Stomach (tissue), 4 donors: Measurements from ENCODE around the gene SNX32.

Source experiments
- CTCF ChIP-seq, 7 experiments: fragments of 450-650 bp in 4 of 7; fragments of 200-600 bp in 3 of 7; sonication (generic) in 3 of 7; IDR thresholded peaks; one replicate each; pipeline ENCODE4 v1.5.1; 2016 to 2019; ENCODE audit warnings: antibody characterized with exemption in 7 of 7, control low read depth in 2 of 7, mild to moderate bottlenecking in 1 of 7
- POLR2A ChIP-seq, 4 donors: fragments of 450-650 bp; IDR thresholded peaks; one replicate each; pipeline ENCODE4 v1.6.1; 2016; ENCODE audit warnings: antibody characterized with exemption in 4 of 4, control low read depth in 2 of 4, mild to moderate bottlenecking in 1 of 4, moderate library complexity in 1 of 4

DNA sequence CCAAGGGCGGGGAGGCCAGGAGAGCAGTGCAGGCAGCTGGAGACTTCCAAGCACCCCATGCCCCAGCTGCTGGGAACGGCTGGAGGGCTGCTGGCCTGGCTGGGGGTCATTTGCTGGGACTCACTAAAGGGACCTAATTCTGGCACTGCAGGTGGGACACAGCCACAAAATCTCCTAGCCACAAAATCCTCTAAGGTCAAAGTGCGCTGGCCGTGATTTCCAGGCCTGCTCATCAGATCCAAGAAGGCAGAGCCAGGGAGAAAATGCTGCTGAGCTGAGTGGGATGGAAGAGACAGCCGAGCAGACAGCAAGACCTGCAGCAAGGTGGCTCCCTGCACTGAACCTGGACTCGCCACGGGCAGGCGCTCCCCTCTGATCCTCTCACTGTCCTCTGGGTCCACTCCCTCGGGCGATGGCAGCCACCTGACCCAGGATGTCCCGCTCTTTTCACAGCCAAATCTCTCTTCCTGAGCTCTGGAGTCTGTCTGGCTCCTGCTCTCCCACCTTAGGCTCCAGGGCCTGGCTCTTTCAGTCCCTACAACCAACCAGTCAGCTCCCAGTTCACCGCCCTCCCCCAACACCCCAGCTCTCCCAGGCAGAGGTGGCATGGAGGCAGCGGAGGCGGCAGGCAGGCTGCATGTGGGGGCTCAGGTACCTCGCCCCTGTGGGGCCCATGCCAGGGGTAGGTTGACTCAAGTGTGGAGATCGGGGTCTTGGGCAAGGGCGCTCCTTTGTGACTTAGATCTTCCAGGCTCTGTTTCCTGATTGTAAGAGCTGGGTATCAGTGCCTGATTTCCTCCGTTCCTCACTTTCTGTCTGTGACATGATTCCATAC lies 32.4 kb upstream of the SNX32 start:
- no peak for TF ChIP-seq CTCF (IDR thresholded peaks at IDR 0.05)
- TF ChIP-seq POLR2A (IDR thresholded peaks at IDR 0.05) = no peak
